IMR-90 (cell line): ENCODE data around the gene MGAT5. TPM values are rescaled to one million over a fixed set of nuclear protein-coding genes. Genes with fewer than 3 reads are reported as not detected.

Experiments
- ATAC-seq: fragments of 200-7000 bp; cut with Tn5 transposase; 2 replicates; pipeline ENCODE4 v1.9.1; 2020; ENCODE audit warnings: low read depth, mild to moderate bottlenecking, moderate library complexity
- BruUV-seq: library from RNA; stranded (reverse); fragments of 400-500 nt; replicated peaks from 2 replicates; lab custom pipeline; 2021; lab: Mats Ljungman, UMichigan
- CTCF ChIA-PET: fragments of 300-600 bp; formaldehyde crosslinking; extraction: SDS; loops from one replicate; lab custom pipeline; 2021; ENCODE audit warnings: antibody characterized with exemption; lab: Yijun Ruan, JAX
- POLR2A ChIA-PET: fragments of 300-600 bp; sonication (Branson Sonifier 250); formaldehyde crosslinking; loops from one replicate; lab custom pipeline; 2022; ENCODE audit warnings: antibody characterized with exemption; ENCODE audit not compliant: unreplicated experiment; lab: Charles Lee
- DNase-seq: peaks from one replicate; pipeline ENCODE4 v3.0.0; 2013
- H2AFZ ChIP-seq: replicated peaks from 2 replicates; pipeline ENCODE3; 2013; ENCODE audit warnings: low read length, mild to moderate bottlenecking; ENCODE audit not compliant: poor library complexity
- H2AK5ac ChIP-seq: 2 replicates; pipeline ENCODE4 v1.6.1; 2013; ENCODE audit warnings: low read depth, low read length, inconsistent platforms
- H2AK9ac ChIP-seq: replicated peaks from 2 replicates; pipeline ENCODE3; 2013; ENCODE audit warnings: mild to moderate bottlenecking, low read depth, low read length, moderate library complexity; ENCODE audit not compliant: poor library complexity
- H2BK120ac ChIP-seq: 2 replicates; pipeline ENCODE4 v1.6.1; 2013; ENCODE audit warnings: low read depth, low read length, inconsistent platforms
- H2BK15ac ChIP-seq: 3 replicates; pipeline ENCODE4 v1.6.1; 2013; ENCODE audit warnings: low read depth, low read length, inconsistent platforms
- H2BK20ac ChIP-seq: 2 replicates; pipeline ENCODE4 v1.6.1; 2013; ENCODE audit warnings: low read depth, mild to moderate bottlenecking, inconsistent platforms, low read length, moderate library complexity
- H2BK5ac ChIP-seq: 2 replicates; pipeline ENCODE4 v1.6.1; 2013; ENCODE audit warnings: mild to moderate bottlenecking, low read depth, low read length, inconsistent platforms; ENCODE audit not compliant: poor library complexity, severe bottlenecking
- H3K14ac ChIP-seq: replicated peaks from 2 replicates; pipeline ENCODE4 v1.6.1; 2013; ENCODE audit warnings: low read depth, low read length, inconsistent platforms
- H3K18ac ChIP-seq: 2 replicates; pipeline ENCODE4 v1.6.1; 2013; ENCODE audit warnings: low read depth, low read length, control low read depth
- H3K23ac ChIP-seq: 2 replicates; pipeline ENCODE4 v1.6.1; 2013; ENCODE audit warnings: low read depth, low read length, inconsistent platforms
- H3K27ac ChIP-seq: 2 replicates; pipeline ENCODE4 v1.5.1; 2013; ENCODE audit warnings: mild to moderate bottlenecking, control low read depth, low read length; ENCODE audit not compliant: insufficient read depth
- H3K27me3 ChIP-seq: 2 replicates; pipeline ENCODE4 v1.6.1; 2013; ENCODE audit warnings: low read length; ENCODE audit not compliant: control insufficient read depth, insufficient read depth
- H3K36me3 ChIP-seq: 2 replicates; pipeline ENCODE4 v1.6.1; 2013; ENCODE audit warnings: low read length, mixed read lengths; ENCODE audit not compliant: control insufficient read depth, insufficient read depth
- H3K4ac ChIP-seq: 2 replicates; pipeline ENCODE4 v1.6.1; 2013; ENCODE audit warnings: low read depth, low read length, inconsistent platforms
- H3K4me1 ChIP-seq: 2 replicates; pipeline ENCODE4 v1.6.1; 2013; ENCODE audit warnings: low read length, mixed read lengths; ENCODE audit not compliant: control insufficient read depth, insufficient read depth
- H3K4me2 ChIP-seq: 2 replicates; pipeline ENCODE4 v1.6.1; 2013; ENCODE audit warnings: low read depth, mild to moderate bottlenecking, control low read depth, low read length, moderate library complexity
- H3K4me3 ChIP-seq: 2 replicates; pipeline ENCODE4 v1.5.1; 2013; ENCODE audit warnings: low read depth, mild to moderate bottlenecking, control low read depth, low read length, moderate library complexity; ENCODE audit not compliant: insufficient read depth
- H3K56ac ChIP-seq: 2 replicates; pipeline ENCODE4 v1.6.1; 2013; ENCODE audit warnings: low read length, inconsistent platforms; ENCODE audit not compliant: insufficient read depth; ENCODE audit errors: extremely low read depth
- H3K79me1 ChIP-seq, 2 experiments: 2 replicates each; pipeline ENCODE4 v1.6.1; 2013; ENCODE audit warnings: low read length in 2 of 2, inconsistent platforms in 1 of 2, low read depth in 1 of 2
- H3K9ac ChIP-seq: 2 replicates; pipeline ENCODE4 v1.6.1; 2013; ENCODE audit warnings: low read depth, low read length, control low read depth
- H3K9me1 ChIP-seq: 2 replicates; pipeline ENCODE4 v1.6.1; 2013; ENCODE audit warnings: low read length, inconsistent platforms; ENCODE audit not compliant: insufficient read depth
- H3K9me3 ChIP-seq: 2 replicates; pipeline ENCODE4 v1.6.1; 2013; ENCODE audit warnings: low read length; ENCODE audit not compliant: control insufficient read depth, insufficient read depth
- H4K20me1 ChIP-seq: 2 replicates; pipeline ENCODE4 v1.6.1; 2013; ENCODE audit warnings: low read length, inconsistent platforms; ENCODE audit not compliant: insufficient read depth
- H4K5ac ChIP-seq: 2 replicates; pipeline ENCODE4 v1.6.1; 2013; ENCODE audit warnings: mild to moderate bottlenecking, low read depth, low read length, control low read depth
- H4K8ac ChIP-seq, 2 experiments: 2 replicates each; pipeline ENCODE4 v1.6.1; 2013; ENCODE audit warnings: low read depth in 2 of 2, low read length in 2 of 2, control low read depth in 1 of 2, inconsistent platforms in 1 of 2
- H4K91ac ChIP-seq: 2 replicates; pipeline ENCODE4 v1.6.1; 2013; ENCODE audit warnings: low read depth, low read length, inconsistent platforms; ENCODE audit not compliant: insufficient read depth
- BHLHE40 ChIP-seq: fragments of 150-350 bp; IDR thresholded peaks from 2 replicates; pipeline ENCODE4 v1.6.1; 2016; ENCODE audit warnings: mild to moderate bottlenecking, low read depth, low read length
- CEBPB ChIP-seq: IDR thresholded peaks from 2 replicates; pipeline ENCODE4 v1.6.1; 2012; ENCODE audit warnings: low read depth, low read length, improper control_type of control experiment
- CHD1 ChIP-seq: IDR thresholded peaks from 2 replicates; pipeline ENCODE4 v1.6.1; 2012; ENCODE audit warnings: low read depth, low read length, improper control_type of control experiment
- FOS ChIP-seq: fragments of 150-350 bp; IDR thresholded peaks from 2 replicates; pipeline ENCODE4 v1.6.1; 2016; ENCODE audit warnings: low read depth, low read length
- MAFK ChIP-seq: IDR thresholded peaks from 2 replicates; pipeline ENCODE4 v1.6.1; 2012; ENCODE audit warnings: low read depth, low read length, improper control_type of control experiment
- MXI1 ChIP-seq: IDR thresholded peaks from 2 replicates; pipeline ENCODE4 v1.6.1; 2012; ENCODE audit warnings: low read depth, mild to moderate bottlenecking, low read length, moderate library complexity, borderline replicate concordance
- NFE2L2 ChIP-seq: fragments of 150-350 bp; IDR thresholded peaks from 2 replicates; pipeline ENCODE4 v1.6.1; 2016; ENCODE audit warnings: low read depth, mild to moderate bottlenecking, low read length
- POLR2A ChIP-seq: IDR thresholded peaks from 2 replicates; pipeline ENCODE4 v1.6.1; 2012; ENCODE audit warnings: mild to moderate bottlenecking, low read depth, low read length
- SMC3 ChIP-seq: fragments of 150-350 bp; IDR thresholded peaks from 2 replicates; pipeline ENCODE4 v1.6.1; 2016; ENCODE audit warnings: low read depth, mild to moderate bottlenecking, antibody characterized with exemption, low read length, moderate library complexity
- WGBS, 2 experiments: methylation state at CpG; one replicate each; pipeline versions ENCODE4 v1.1.5 to v1.1.7; 2013; ENCODE audit warnings: missing lambda C conversion rate in 2 of 2; ENCODE audit not compliant: insufficient read length in 1 of 2; ENCODE audit errors: extremely low coverage in 2 of 2; 5-methylcytosine and 5-hydroxymethylcytosine counted together
- dilution Hi-C: fragments of 300-500 bp; cut with HindIII; formaldehyde crosslinking; loops from one replicate; pipeline ENCODE4 v1.14.3; 2018; ENCODE audit warnings: low sequenced_read_pairs; ENCODE audit not compliant: unreplicated experiment
- in situ Hi-C: fragments of 300-500 bp; cut with MboI; formaldehyde crosslinking; loops from 3 replicates; pipeline ENCODE4 v1.14.3; 2019; ENCODE audit warnings: low sequenced_read_pairs, inconsistent platforms, mixed read lengths
- intact Hi-C: fragments of 100-400 bp; cut with micrococcal nuclease; formaldehyde crosslinking; loops from 2 replicates; pipeline ENCODE4 v1.10.0; 2022
- polyA plus RNA-seq, 3 experiments: library from polyadenylated mRNA; depleted of rRNA; stranded (reverse); fragments of >200 nt; gene quantifications; 2 replicates each; pipeline ENCODE4 v1.2.3, GENCODE V29; 2012; ENCODE audit warnings: low replicate concordance in 1 of 3
- total RNA-seq: library from RNA; depleted of rRNA; stranded (reverse); fragments of >200 nt; gene quantifications from 2 replicates; pipeline ENCODE4 v1.2.3, GENCODE V29; 2012
- TF ChIP-seq, protein P1 (sequence below): fragments of 150-350 bp; IDR thresholded peaks from 2 replicates; pipeline ENCODE4 v1.6.1; 2016; ENCODE audit warnings: low read depth, mild to moderate bottlenecking, low read length, moderate library complexity, borderline replicate concordance
- TF ChIP-seq, protein P2 (sequence below): conservative IDR thresholded peaks from 2 replicates; pipeline ENCODE4 v1.5.1; 2012; ENCODE audit warnings: mild to moderate bottlenecking, low read depth, low read length, improper control_type of control experiment
- TF ChIP-seq, protein P3 (sequence below): fragments of 150-350 bp; IDR thresholded peaks from 2 replicates; pipeline ENCODE4 v1.6.1; 2017; ENCODE audit warnings: mild to moderate bottlenecking, antibody characterized with exemption, low read length, low read depth

Gene MGAT5
- total and polyA plus RNA-seq, 2 of the 4 experiments (the other 2 are of a cell fraction) = 22.9 to 59.9 TPM

DNA sequence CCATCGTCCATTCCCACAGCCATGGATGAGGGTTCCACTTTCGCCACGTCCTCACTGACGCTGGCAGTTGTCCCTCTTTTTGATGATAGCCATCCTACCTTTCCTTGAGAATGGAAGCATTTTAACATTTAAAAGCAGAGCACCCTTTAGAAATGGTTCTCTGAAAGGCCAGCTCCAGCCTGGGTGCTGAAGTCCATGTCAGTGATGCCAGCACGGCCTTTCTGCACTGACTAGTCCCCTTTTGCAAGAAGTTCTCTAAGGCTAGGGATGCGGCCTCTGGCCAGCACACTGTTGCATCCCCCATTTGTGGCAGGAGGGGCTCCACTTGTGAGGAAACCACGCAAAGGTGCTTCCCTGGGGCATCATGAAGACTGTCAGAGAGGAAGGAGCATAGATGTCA, 203.5 kb downstream of the MGAT5 start:
- ChIA-PET POLR2A (no interaction called here), CTCF (no interaction called here)
- no peak overlapping the region for H2BK15ac ChIP-seq
- no peaks in the 10 kb centered on the region; a peak in 1 of 4 replicates for H3K79me1 ChIP-seq
- H2AK9ac ChIP-seq = no peak overlapping the region
- no peak overlapping the region for H4K8ac ChIP-seq
- H3K4me3 ChIP-seq = no peak overlapping the region
- 0 out of 2 replicates have a peak, but pooled peaks cover 4% of the 10 kb centered on the region for H3K9me1 ChIP-seq
- no peak overlapping the region for H2BK20ac ChIP-seq
- no peaks in the 10 kb centered on the region for H4K20me1 ChIP-seq
- no peak overlapping the region for H3K4me2 ChIP-seq
- no peak overlapping the region for H3K14ac ChIP-seq
- H3K4ac ChIP-seq = no peak overlapping the region
- H3K56ac ChIP-seq = no peak overlapping the region
- DNase-seq (no peak), ATAC-seq (no peak)
- H3K36me3 ChIP-seq = peaks cover 17% of the 10 kb centered on the region
- no peak overlapping the region for H2BK120ac ChIP-seq
- H2AFZ ChIP-seq = no peak overlapping the region
- H3K9me3 ChIP-seq = no peaks in the 10 kb centered on the region
- no peak overlapping the region for H2BK5ac ChIP-seq
- H3K18ac ChIP-seq = no peak overlapping the region
- WGBS, 2 experiments = 93% methylated on average over 5 of the region's 7 CpGs; no CpG with 5 or more reads in 1 of the 2 experiments
- no peak overlapping the region for H4K91ac ChIP-seq
- no peaks in the 10 kb centered on the region for H3K4me1 ChIP-seq
- no peak overlapping the region for H4K5ac ChIP-seq
- H3K23ac ChIP-seq = no peak overlapping the region
- H3K27me3 ChIP-seq = no peaks in the 10 kb centered on the region
- dilution Hi-C loops (no loop called here), in situ Hi-C loops (loop anchor here (10.0 kb wide), 1 partner anchor 573 kb away; no protein-coding TSS in a partner anchor), intact Hi-C loops (no loop called here)
- no peak overlapping the region for H3K27ac ChIP-seq
- no peak overlapping the region for H3K9ac ChIP-seq
- no TSS peak for BruUV-seq
- H2AK5ac ChIP-seq = no peak overlapping the region
- TF ChIP-seq, protein P1, sequence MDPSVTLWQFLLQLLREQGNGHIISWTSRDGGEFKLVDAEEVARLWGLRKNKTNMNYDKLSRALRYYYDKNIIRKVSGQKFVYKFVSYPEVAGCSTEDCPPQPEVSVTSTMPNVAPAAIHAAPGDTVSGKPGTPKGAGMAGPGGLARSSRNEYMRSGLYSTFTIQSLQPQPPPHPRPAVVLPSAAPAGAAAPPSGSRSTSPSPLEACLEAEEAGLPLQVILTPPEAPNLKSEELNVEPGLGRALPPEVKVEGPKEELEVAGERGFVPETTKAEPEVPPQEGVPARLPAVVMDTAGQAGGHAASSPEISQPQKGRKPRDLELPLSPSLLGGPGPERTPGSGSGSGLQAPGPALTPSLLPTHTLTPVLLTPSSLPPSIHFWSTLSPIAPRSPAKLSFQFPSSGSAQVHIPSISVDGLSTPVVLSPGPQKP = no peak
- TF ChIP-seq POLR2A = no peak
- no peak for TF ChIP-seq BHLHE40
- TF ChIP-seq FOS = no peak
- TF ChIP-seq, protein P2, sequence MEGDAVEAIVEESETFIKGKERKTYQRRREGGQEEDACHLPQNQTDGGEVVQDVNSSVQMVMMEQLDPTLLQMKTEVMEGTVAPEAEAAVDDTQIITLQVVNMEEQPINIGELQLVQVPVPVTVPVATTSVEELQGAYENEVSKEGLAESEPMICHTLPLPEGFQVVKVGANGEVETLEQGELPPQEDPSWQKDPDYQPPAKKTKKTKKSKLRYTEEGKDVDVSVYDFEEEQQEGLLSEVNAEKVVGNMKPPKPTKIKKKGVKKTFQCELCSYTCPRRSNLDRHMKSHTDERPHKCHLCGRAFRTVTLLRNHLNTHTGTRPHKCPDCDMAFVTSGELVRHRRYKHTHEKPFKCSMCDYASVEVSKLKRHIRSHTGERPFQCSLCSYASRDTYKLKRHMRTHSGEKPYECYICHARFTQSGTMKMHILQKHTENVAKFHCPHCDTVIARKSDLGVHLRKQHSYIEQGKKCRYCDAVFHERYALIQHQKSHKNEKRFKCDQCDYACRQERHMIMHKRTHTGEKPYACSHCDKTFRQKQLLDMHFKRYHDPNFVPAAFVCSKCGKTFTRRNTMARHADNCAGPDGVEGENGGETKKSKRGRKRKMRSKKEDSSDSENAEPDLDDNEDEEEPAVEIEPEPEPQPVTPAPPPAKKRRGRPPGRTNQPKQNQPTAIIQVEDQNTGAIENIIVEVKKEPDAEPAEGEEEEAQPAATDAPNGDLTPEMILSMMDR = no peak
- TF ChIP-seq MAFK = no peak
- TF ChIP-seq MXI1 = no peak
- no peak for TF ChIP-seq NFE2L2
- TF ChIP-seq CHD1 = no peak
- no peak for TF ChIP-seq SMC3
- no peak for TF ChIP-seq CEBPB
- TF ChIP-seq, protein P3, sequence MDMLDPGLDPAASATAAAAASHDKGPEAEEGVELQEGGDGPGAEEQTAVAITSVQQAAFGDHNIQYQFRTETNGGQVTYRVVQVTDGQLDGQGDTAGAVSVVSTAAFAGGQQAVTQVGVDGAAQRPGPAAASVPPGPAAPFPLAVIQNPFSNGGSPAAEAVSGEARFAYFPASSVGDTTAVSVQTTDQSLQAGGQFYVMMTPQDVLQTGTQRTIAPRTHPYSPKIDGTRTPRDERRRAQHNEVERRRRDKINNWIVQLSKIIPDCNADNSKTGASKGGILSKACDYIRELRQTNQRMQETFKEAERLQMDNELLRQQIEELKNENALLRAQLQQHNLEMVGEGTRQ = no peak
